ENCODE results near the gene SUN2. TPM values are rescaled to one million over a fixed set of nuclear protein-coding genes. Genes with fewer than 3 reads are reported as not detected.

Gene SUN2
- total and polyA plus RNA-seq, 2 of the 4 experiments (the other 2 are of a cell fraction) = 27.8 to 50.0 TPM

DNA sequence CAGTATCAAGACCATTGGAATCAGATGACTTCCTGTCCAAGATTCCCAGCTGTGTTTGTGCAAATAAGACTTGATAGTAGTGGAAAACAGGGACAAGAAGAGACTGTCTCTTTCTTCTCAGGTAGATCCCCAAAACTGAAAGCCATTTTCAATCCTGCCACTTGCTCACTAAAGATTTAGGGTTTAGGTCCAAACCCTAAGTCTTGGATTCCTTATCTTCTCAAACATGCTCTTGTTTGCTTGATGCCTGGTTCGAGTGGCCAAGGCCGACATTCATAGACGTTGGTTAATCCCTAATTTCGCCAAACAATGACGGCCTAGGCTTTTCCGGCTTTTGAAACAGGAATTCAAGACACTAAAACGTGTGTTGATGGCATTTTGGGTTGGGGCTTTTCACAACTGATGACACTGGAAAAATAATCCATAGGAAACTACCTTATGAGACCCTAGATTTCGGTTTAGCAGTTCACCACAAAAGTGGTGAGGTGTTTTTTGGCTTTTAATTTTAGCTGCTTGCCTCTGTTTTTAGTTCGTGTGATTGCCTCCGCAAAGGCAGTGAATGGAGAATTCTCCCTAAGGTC is 51.1 kb downstream of the SUN2 start:
- H2BK120ac ChIP-seq (ENCODE audit: low read depth, low read length) = no peak overlapping the region
- H4K5ac ChIP-seq (ENCODE audit: low read depth, low read length) = peak overlapping the region; percentile 34; the same call in 1 of the 2 replicates
- BruUV-seq (replicated peaks) = no TSS peak
- ATAC-seq (ENCODE audit: low read depth) (no peak), DNase-seq (no peak)
- H3K56ac ChIP-seq (ENCODE audit: extremely low read depth, insufficient read depth, low read length) = no peak overlapping the region; the same call in 1 of the 2 replicates
- in situ Hi-C loops (cut with MboI; ENCODE audit: low sequenced_read_pairs) (no loop called here), dilution Hi-C loops (cut with HindIII; ENCODE audit: low sequenced_read_pairs, unreplicated experiment) (no loop called here), intact Hi-C loops (cut with micrococcal nuclease) (loop anchor here (10.0 kb wide), 1 partner anchor 650 kb away; the partner anchor contains the start of gene PICK1)
- no CpG with 5 or more reads among the region's 10 CpGs for WGBS, 2 experiments (ENCODE audit: extremely low coverage in 2 of 2, insufficient read length in 1 of 2)
- no peak overlapping the region for H2BK15ac ChIP-seq (ENCODE audit: low read depth, low read length)
- H3K36me3 ChIP-seq (ENCODE audit: control insufficient read depth, insufficient read depth, low read length) = 0 out of 2 replicates have a peak, but pooled peaks cover 1% of the 10 kb centered on the region
- H3K4ac ChIP-seq (ENCODE audit: low read depth, low read length) = no peak overlapping the region
- H3K4me1 ChIP-seq (ENCODE audit: control insufficient read depth, insufficient read depth, low read length) = peaks cover 8% of the 10 kb centered on the region
- H4K20me1 ChIP-seq (ENCODE audit: insufficient read depth, low read length) = peaks cover 33% of the 10 kb centered on the region
- no peak overlapping the region for H3K18ac ChIP-seq (ENCODE audit: low read depth, low read length)
- no peak overlapping the region for H3K27ac ChIP-seq (ENCODE audit: insufficient read depth, low read length)
- no peak for TF ChIP-seq ELK1 (IDR thresholded peaks at IDR 0.05; ENCODE audit: borderline replicate concordance, low read depth, low read length)
- TF ChIP-seq CEBPB (IDR thresholded peaks at IDR 0.05; ENCODE audit: low read depth, low read length) = no peak
- TF ChIP-seq USF2 (IDR thresholded peaks at IDR 0.05; ENCODE audit: low read depth, low read length) = no peak
- no peak for TF ChIP-seq POLR2A (IDR thresholded peaks at IDR 0.05; ENCODE audit: low read depth, low read length)
- TF ChIP-seq RCOR1 (IDR thresholded peaks at IDR 0.05; ENCODE audit: insufficient replicate concordance, low read length) = no peak
- TF ChIP-seq RAD21 (IDR thresholded peaks at IDR 0.05; ENCODE audit: low read length) = no peak
- TF ChIP-seq CHD1 (IDR thresholded peaks at IDR 0.05; ENCODE audit: low read depth, low read length) = no peak
- no peak for TF ChIP-seq MAZ (IDR thresholded peaks at IDR 0.05; ENCODE audit: borderline replicate concordance, low read depth, low read length)
- no peak for TF ChIP-seq BHLHE40 (IDR thresholded peaks at IDR 0.05; ENCODE audit: low read depth, low read length)
- TF ChIP-seq, protein P1, sequence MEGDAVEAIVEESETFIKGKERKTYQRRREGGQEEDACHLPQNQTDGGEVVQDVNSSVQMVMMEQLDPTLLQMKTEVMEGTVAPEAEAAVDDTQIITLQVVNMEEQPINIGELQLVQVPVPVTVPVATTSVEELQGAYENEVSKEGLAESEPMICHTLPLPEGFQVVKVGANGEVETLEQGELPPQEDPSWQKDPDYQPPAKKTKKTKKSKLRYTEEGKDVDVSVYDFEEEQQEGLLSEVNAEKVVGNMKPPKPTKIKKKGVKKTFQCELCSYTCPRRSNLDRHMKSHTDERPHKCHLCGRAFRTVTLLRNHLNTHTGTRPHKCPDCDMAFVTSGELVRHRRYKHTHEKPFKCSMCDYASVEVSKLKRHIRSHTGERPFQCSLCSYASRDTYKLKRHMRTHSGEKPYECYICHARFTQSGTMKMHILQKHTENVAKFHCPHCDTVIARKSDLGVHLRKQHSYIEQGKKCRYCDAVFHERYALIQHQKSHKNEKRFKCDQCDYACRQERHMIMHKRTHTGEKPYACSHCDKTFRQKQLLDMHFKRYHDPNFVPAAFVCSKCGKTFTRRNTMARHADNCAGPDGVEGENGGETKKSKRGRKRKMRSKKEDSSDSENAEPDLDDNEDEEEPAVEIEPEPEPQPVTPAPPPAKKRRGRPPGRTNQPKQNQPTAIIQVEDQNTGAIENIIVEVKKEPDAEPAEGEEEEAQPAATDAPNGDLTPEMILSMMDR (conservative IDR thresholded peaks at IDR 0.05; ENCODE audit: low read depth, low read length) = no peak
- no peak for TF ChIP-seq NFE2L2 (IDR thresholded peaks at IDR 0.05; ENCODE audit: low read depth, low read length)
- no peak for TF ChIP-seq SMC3 (IDR thresholded peaks at IDR 0.05; ENCODE audit: low read depth, low read length)
- no peak for TF ChIP-seq MAFK (IDR thresholded peaks at IDR 0.05; ENCODE audit: low read depth, low read length)
- H4K91ac ChIP-seq (ENCODE audit: insufficient read depth, low read depth, low read length) = no peak overlapping the region
- peak overlapping the region; percentile 87 for H3K4me2 ChIP-seq (ENCODE audit: low read depth, low read length)
- ChIA-PET CTCF (no interaction called here), POLR2A (ENCODE audit: unreplicated experiment) (interaction anchor here (0.6 kb wide), 1 partner anchor 23 kb away, joined by 5 read pairs; the partner anchor contains the start of gene TOMM22)
- peak overlapping the region; percentile 7; the same call in 1 of the 2 replicates for H2AK5ac ChIP-seq (ENCODE audit: low read depth, low read length)
- H3K23ac ChIP-seq (ENCODE audit: low read depth, low read length) = peak overlapping the region; percentile 57
- peaks cover 2 to 49% of the 10 kb centered on the region in 2 experiments; a peak in 2 of 4 replicates for H3K79me1 ChIP-seq (ENCODE audit: low read depth in 1 of 2, low read length in 2 of 2)
- H3K4me3 ChIP-seq (ENCODE audit: insufficient read depth, low read depth, low read length) = peak overlapping the region; percentile 40
- H3K14ac ChIP-seq (replicated peaks; ENCODE audit: low read depth, low read length) = 0 out of 2 replicates have a peak overlapping the region, but pooled peaks have one; percentile 0
- H3K9ac ChIP-seq (ENCODE audit: low read depth, low read length) = peak overlapping the region; percentile 15; the same call in 1 of the 2 replicates
- H3K9me1 ChIP-seq (ENCODE audit: insufficient read depth, low read length) = peaks cover 22% of the 10 kb centered on the region
- H3K27me3 ChIP-seq (ENCODE audit: control insufficient read depth, insufficient read depth, low read length) = no peaks in the 10 kb centered on the region
- H2BK5ac ChIP-seq (ENCODE audit: low read depth, low read length, poor library complexity, severe bottlenecking) = peak overlapping the region; percentile 17
- no peak overlapping the region for H2BK20ac ChIP-seq (ENCODE audit: low read depth, low read length)
- H3K9me3 ChIP-seq (ENCODE audit: control insufficient read depth, insufficient read depth, low read length) = no peaks in the 10 kb centered on the region
- peak overlapping the region in 1 of 2 experiments; percentile 43; a peak in 1 of 4 replicates for H4K8ac ChIP-seq (ENCODE audit: low read depth in 2 of 2, low read length in 2 of 2)
- peak overlapping the region; percentile 26 for H2AK9ac ChIP-seq (replicated peaks; ENCODE audit: low read depth, low read length, poor library complexity)
- peak overlapping the region; percentile 93 for H2AFZ ChIP-seq (replicated peaks; ENCODE audit: low read length, poor library complexity)
